Measurements from ENCODE around the gene CXCR6.
A peak's percentile ranks its signal among the peaks of the same experiment; 100 is the strongest.

The CXCR6 gene

DNA sequence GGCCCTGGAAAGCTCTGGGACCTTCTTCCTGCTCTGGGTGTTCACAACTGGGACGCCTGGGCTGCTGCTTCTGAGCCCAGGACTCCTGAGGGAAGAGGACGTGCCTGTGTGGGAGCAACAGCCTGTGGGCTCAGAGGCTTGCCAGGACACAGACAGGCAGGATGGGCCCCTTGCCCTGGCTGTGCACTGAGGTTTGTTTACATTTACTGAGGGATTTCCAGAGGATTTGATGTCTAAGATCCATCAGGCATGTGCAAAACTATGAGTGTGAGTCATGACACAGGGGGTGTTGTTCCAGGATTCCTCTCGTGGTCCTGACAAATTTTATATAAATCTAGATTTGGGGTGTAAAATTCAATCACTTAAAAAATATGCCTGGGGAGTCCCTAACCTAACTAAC lies 46.3 kb upstream of the CXCR6 start:
- TF ChIP-seq, protein P1, sequence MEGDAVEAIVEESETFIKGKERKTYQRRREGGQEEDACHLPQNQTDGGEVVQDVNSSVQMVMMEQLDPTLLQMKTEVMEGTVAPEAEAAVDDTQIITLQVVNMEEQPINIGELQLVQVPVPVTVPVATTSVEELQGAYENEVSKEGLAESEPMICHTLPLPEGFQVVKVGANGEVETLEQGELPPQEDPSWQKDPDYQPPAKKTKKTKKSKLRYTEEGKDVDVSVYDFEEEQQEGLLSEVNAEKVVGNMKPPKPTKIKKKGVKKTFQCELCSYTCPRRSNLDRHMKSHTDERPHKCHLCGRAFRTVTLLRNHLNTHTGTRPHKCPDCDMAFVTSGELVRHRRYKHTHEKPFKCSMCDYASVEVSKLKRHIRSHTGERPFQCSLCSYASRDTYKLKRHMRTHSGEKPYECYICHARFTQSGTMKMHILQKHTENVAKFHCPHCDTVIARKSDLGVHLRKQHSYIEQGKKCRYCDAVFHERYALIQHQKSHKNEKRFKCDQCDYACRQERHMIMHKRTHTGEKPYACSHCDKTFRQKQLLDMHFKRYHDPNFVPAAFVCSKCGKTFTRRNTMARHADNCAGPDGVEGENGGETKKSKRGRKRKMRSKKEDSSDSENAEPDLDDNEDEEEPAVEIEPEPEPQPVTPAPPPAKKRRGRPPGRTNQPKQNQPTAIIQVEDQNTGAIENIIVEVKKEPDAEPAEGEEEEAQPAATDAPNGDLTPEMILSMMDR (IDR thresholded peaks at IDR 0.05; ENCODE audit: low read length) = no peak
- TF ChIP-seq EZH2 (optimal IDR thresholded peaks at IDR 0.05; ENCODE audit: low read depth, low read length) = no peak
- TF ChIP-seq EZH2phosphoT487 (IDR thresholded peaks at IDR 0.05; ENCODE audit: low read length) = no peak
- Histone ChIP-seq H3F3A (ENCODE audit: insufficient read depth, low read length) (no peaks in the 10 kb centered on the region), H3K9me3 (replicated peaks; ENCODE audit: insufficient read depth, low read length) (no peaks in the 10 kb centered on the region), H4K20me1 (ENCODE audit: insufficient read depth, low read length) (no peaks in the 10 kb centered on the region), H3K27me3 (replicated peaks; ENCODE audit: insufficient read depth, low read length) (no peaks in the 10 kb centered on the region), H2AFZ (ENCODE audit: low read length) (no peak overlapping the region), H3K79me2 (ENCODE audit: low read length) (no peaks in the 10 kb centered on the region), H3K9ac (ENCODE audit: low read length) (no peak overlapping the region), H3K27ac (ENCODE audit: low read length) (no peak overlapping the region), H3K9me2 (replicated peaks; ENCODE audit: insufficient read depth, low read length) (no peaks in the 10 kb centered on the region), H3K4me1 (ENCODE audit: low read length) (no peaks in the 10 kb centered on the region), H3K4me2 (ENCODE audit: low read depth, low read length) (no peak overlapping the region), H3K4me3 (ENCODE audit: low read length) (no peak overlapping the region), H3K36me3 (replicated peaks; ENCODE audit: insufficient read depth, low read length) (no peaks in the 10 kb centered on the region)
- DNase-seq = no peak

DNA sequence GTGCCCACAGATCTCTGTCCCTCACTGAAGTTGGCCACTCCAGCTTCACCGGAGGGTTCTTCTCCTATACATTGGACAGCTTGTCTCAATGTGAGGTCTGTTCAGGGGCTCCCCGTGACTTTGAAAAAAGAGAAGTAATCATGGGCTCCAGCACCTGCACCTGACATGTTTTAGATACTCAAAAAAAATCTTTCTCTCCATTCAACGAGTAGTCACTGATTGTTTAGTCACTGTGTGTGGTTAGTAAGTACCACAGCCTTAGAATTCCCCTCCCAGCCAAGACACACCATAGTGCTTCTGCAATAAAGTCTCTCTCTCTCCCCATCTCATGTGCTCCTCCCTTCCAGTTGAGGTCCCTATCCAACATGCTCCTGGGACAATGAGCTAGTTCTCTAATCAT lies 38.3 kb upstream of the CXCR6 start:
- Histone ChIP-seq H3K79me2 (ENCODE audit: low read length) (no peaks in the 10 kb centered on the region), H3K36me3 (replicated peaks; ENCODE audit: insufficient read depth, low read length) (no peaks in the 10 kb centered on the region), H3K9ac (ENCODE audit: low read length) (no peak overlapping the region), H3K27ac (ENCODE audit: low read length) (no peak overlapping the region), H3K4me2 (ENCODE audit: low read depth, low read length) (no peak overlapping the region), H3K4me1 (ENCODE audit: low read length) (no peaks in the 10 kb centered on the region), H3K9me2 (replicated peaks; ENCODE audit: insufficient read depth, low read length) (no peaks in the 10 kb centered on the region), H3K9me3 (replicated peaks; ENCODE audit: insufficient read depth, low read length) (no peaks in the 10 kb centered on the region), H4K20me1 (ENCODE audit: insufficient read depth, low read length) (no peaks in the 10 kb centered on the region), H3F3A (ENCODE audit: insufficient read depth, low read length) (no peaks in the 10 kb centered on the region), H2AFZ (ENCODE audit: low read length) (no peak overlapping the region), H3K27me3 (replicated peaks; ENCODE audit: insufficient read depth, low read length) (no peaks in the 10 kb centered on the region), H3K4me3 (ENCODE audit: low read length) (no peak overlapping the region)
- DNase-seq = no peak
- TF ChIP-seq EZH2phosphoT487 (IDR thresholded peaks at IDR 0.05; ENCODE audit: low read length) (no peak), EZH2 (optimal IDR thresholded peaks at IDR 0.05; ENCODE audit: low read depth, low read length) (no peak)
- TF ChIP-seq, protein P1 (IDR thresholded peaks at IDR 0.05; ENCODE audit: low read length) = no peak

DNA sequence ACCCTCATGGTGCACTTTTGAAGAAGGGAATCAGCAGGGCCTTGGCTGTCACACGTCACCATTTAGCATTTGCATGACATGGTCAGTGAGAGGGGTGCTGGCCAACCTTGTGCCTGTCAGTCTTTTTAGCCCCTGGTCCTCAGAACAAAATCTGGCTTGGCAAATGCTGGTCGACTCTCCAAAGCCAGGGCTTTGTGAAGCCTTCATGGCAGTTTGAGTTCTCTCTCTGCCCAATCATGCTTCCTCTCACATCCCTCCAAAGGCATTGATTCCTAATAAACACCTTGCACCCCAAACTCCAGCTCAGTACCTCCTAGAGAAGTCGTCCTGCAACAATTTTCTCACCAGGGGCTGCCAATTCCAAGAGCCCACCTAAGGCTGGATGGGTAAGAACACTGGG lies 37.5 kb upstream of the CXCR6 start:
- no peaks in the 10 kb centered on the region for H3F3A ChIP-seq (ENCODE audit: insufficient read depth, low read length)
- no peaks in the 10 kb centered on the region for H3K9me2 ChIP-seq (replicated peaks; ENCODE audit: insufficient read depth, low read length)
- H3K27me3 ChIP-seq (replicated peaks; ENCODE audit: insufficient read depth, low read length) = no peaks in the 10 kb centered on the region
- no peak for DNase-seq
- no peaks in the 10 kb centered on the region for H3K79me2 ChIP-seq (ENCODE audit: low read length)
- no peaks in the 10 kb centered on the region for H3K36me3 ChIP-seq (replicated peaks; ENCODE audit: insufficient read depth, low read length)
- no peak for TF ChIP-seq EZH2phosphoT487 (IDR thresholded peaks at IDR 0.05; ENCODE audit: low read length)
- H3K9ac ChIP-seq (ENCODE audit: low read length) = no peak overlapping the region
- H4K20me1 ChIP-seq (ENCODE audit: insufficient read depth, low read length) = no peaks in the 10 kb centered on the region
- H3K4me3 ChIP-seq (ENCODE audit: low read length) = no peak overlapping the region
- H3K9me3 ChIP-seq (replicated peaks; ENCODE audit: insufficient read depth, low read length) = no peaks in the 10 kb centered on the region
- no peak overlapping the region for H3K4me2 ChIP-seq (ENCODE audit: low read depth, low read length)
- no peak overlapping the region for H3K27ac ChIP-seq (ENCODE audit: low read length)
- no peak overlapping the region for H2AFZ ChIP-seq (ENCODE audit: low read length)
- no peaks in the 10 kb centered on the region for H3K4me1 ChIP-seq (ENCODE audit: low read length)

DNA sequence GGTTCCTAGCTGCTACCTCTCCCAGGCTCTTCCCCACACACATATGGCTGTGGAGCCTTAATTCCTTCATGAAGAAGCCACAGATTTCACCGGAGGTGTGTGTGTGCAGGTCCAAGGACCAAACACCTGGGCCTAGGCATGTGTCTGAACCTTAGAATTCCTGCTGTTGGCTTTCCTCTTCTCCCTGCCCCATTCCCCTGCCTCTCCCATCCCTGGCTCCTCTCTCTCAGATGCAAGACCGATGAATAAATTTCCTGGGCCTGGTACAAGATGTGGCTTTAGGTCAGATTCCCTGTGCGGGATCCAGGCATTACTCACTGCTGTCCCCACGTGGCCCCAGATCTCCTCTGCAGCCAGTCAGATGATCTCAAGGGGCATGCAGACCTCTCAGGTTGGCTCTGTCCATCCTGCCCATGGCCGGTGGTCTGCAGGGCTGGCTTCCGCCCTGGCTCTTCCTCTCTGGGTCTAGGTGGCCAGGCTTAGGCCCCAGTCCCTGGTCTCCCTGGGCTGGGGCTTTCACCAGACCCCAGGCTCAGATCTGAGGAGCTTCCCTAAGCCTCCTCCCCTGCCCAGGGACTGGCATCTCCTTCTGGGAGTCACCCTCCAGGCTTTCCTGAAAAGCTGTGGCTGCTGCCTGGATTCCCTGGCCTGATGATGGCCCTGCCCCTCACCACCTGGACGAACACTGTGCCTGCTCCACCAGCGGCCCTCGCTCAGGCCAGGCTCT lies 36.4 kb upstream of the CXCR6 start:
- Histone ChIP-seq H3K9ac (ENCODE audit: low read length) (no peak overlapping the region), H3K9me3 (replicated peaks; ENCODE audit: insufficient read depth, low read length) (no peaks in the 10 kb centered on the region), H3F3A (ENCODE audit: insufficient read depth, low read length) (no peaks in the 10 kb centered on the region), H3K4me1 (ENCODE audit: low read length) (no peaks in the 10 kb centered on the region), H3K27ac (ENCODE audit: low read length) (no peak overlapping the region), H3K9me2 (replicated peaks; ENCODE audit: insufficient read depth, low read length) (no peaks in the 10 kb centered on the region), H3K36me3 (replicated peaks; ENCODE audit: insufficient read depth, low read length) (no peaks in the 10 kb centered on the region), H3K27me3 (replicated peaks; ENCODE audit: insufficient read depth, low read length) (no peaks in the 10 kb centered on the region), H3K79me2 (ENCODE audit: low read length) (no peaks in the 10 kb centered on the region), H3K4me2 (ENCODE audit: low read depth, low read length) (no peak overlapping the region), H3K4me3 (ENCODE audit: low read length) (no peak overlapping the region), H2AFZ (ENCODE audit: low read length) (no peak overlapping the region), H4K20me1 (ENCODE audit: insufficient read depth, low read length) (no peaks in the 10 kb centered on the region)
- DNase-seq = peak; percentile 21
- no peak for TF ChIP-seq EZH2 (optimal IDR thresholded peaks at IDR 0.05; ENCODE audit: low read depth, low read length)
- TF ChIP-seq, protein P1 (IDR thresholded peaks at IDR 0.05; ENCODE audit: low read length) = peak; percentile 80
